BLaER1 (cell line): ENCODE data around the gene ZNF544.
"Not testable (repeated sequence)": the region's sequence is repeated elsewhere in the genome, so short reads cannot be mapped to it uniquely, and the experiment has no call there.

Source experiments
- H3K27ac ChIP-seq: shearing (Covaris generic); formaldehyde crosslinking; 2 replicates; pipeline ENCODE4 v1.8.1; 2022
- H3K27me3 ChIP-seq: shearing (Covaris generic); formaldehyde crosslinking; 2 replicates; pipeline ENCODE4 v1.8.1; 2022
- H3K36me3 ChIP-seq: shearing (Covaris generic); formaldehyde crosslinking; 2 replicates; pipeline ENCODE4 v1.8.1; 2022
- H3K4me1 ChIP-seq: shearing (Covaris generic); formaldehyde crosslinking; 2 replicates; pipeline ENCODE4 v1.8.1; 2022
- H3K4me2 ChIP-seq: shearing (Covaris generic); formaldehyde crosslinking; 2 replicates; pipeline ENCODE4 v1.8.1; 2022
- H3K4me3 ChIP-seq: shearing (Covaris generic); formaldehyde crosslinking; 2 replicates; pipeline ENCODE4 v1.8.1; 2022
- H3K9ac ChIP-seq: shearing (Covaris generic); formaldehyde crosslinking; 2 replicates; pipeline ENCODE4 v1.8.1; 2022
- H3K9me3 ChIP-seq: shearing (Covaris generic); formaldehyde crosslinking; 2 replicates; pipeline ENCODE4 v1.8.1; 2022
- H4K20me1 ChIP-seq: shearing (Covaris generic); formaldehyde crosslinking; 2 replicates; pipeline ENCODE4 v1.8.1; 2022
- Cebpa-rat ChIP-seq: shearing (Covaris generic); IDR thresholded peaks from 2 replicates; pipeline ENCODE4 v1.8.1; 2022

The ZNF544 gene

GRCh38 chr19:58296104-58296503 is 67.4 kb downstream of the ZNF544 start:
- H3K27me3 ChIP-seq: no peaks in the 10 kb centered on the region
- H3K9me3 ChIP-seq: peaks cover 71% of the 10 kb centered on the region
- H3K27ac ChIP-seq: no peak overlapping the region
- H3K4me1 ChIP-seq: no peaks in the 10 kb centered on the region
- peaks cover 100% of the 10 kb centered on the region for H3K36me3 ChIP-seq
- no peak overlapping the region for H3K4me3 ChIP-seq
- H4K20me1 ChIP-seq: peaks cover 44% of the 10 kb centered on the region
- no peak for TF ChIP-seq Cebpa-rat
- no peak overlapping the region for H3K4me2 ChIP-seq
- no peak overlapping the region for H3K9ac ChIP-seq

- H3K4me1 ChIP-seq: peaks cover 8% of the 10 kb centered on the region; the same call in 1 of the 2 replicates
- H3K36me3 ChIP-seq: peaks cover 76% of the 10 kb centered on the region
- no peak overlapping the region for H3K4me3 ChIP-seq
- no peak overlapping the region for H3K9ac ChIP-seq
- no peak overlapping the region for H3K4me2 ChIP-seq
- H3K27ac ChIP-seq: no peak overlapping the region
- H3K27me3 ChIP-seq: no peaks in the 10 kb centered on the region
- peaks cover 78% of the 10 kb centered on the region for H4K20me1 ChIP-seq
- peaks cover 26% of the 10 kb centered on the region for H3K9me3 ChIP-seq
- TF ChIP-seq Cebpa-rat: no peak
Measured at GRCh38 chr19:58300620-58301019, 71.9 kb downstream of the ZNF544 start.

GRCh38 chr19:58304255-58304654 is 75.5 kb downstream of the ZNF544 start:
- no peak overlapping the region for H3K4me3 ChIP-seq
- H3K36me3 ChIP-seq: peaks cover 71% of the 10 kb centered on the region
- peak overlapping the region; percentile 93 for H3K4me2 ChIP-seq
- peaks cover 77% of the 10 kb centered on the region for H4K20me1 ChIP-seq
- no peaks in the 10 kb centered on the region for H3K27me3 ChIP-seq
- no peak overlapping the region for H3K27ac ChIP-seq
- no peaks in the 10 kb centered on the region; the same call in 1 of the 2 replicates for H3K9me3 ChIP-seq
- no peak for TF ChIP-seq Cebpa-rat
- no peak overlapping the region for H3K9ac ChIP-seq
- peaks cover 22% of the 10 kb centered on the region for H3K4me1 ChIP-seq

- Histone ChIP-seq H3K4me3 (peak overlapping the region; percentile 79), H3K9ac (no peak overlapping the region; the same call in 1 of the 2 replicates), H3K9me3 (no peaks in the 10 kb centered on the region; the same call in 1 of the 2 replicates), H3K27me3 (no peaks in the 10 kb centered on the region), H3K27ac (no peak overlapping the region), H4K20me1 (peaks cover 78% of the 10 kb centered on the region), H3K4me2 (peak overlapping the region; percentile 93), H3K36me3 (peaks cover 71% of the 10 kb centered on the region), H3K4me1 (peaks cover 22% of the 10 kb centered on the region)
- no peak for TF ChIP-seq Cebpa-rat
Measured at GRCh38 chr19:58304748-58305064, 76.0 kb downstream of the ZNF544 start.

- Histone ChIP-seq H3K4me3 (peak within 1 kb of the TSS; percentile 79), H3K4me2 (peak within 1 kb of the TSS; percentile 93), H3K9me3 (no peaks in the 10 kb centered on the region; the same call in 1 of the 2 replicates), H3K36me3 (peaks cover 71% of the 10 kb centered on the region), H3K27ac (peak within 1 kb of the TSS; percentile 85), H4K20me1 (peaks cover 77% of the 10 kb centered on the region), H3K4me1 (peaks cover 22% of the 10 kb centered on the region), H3K9ac (peak within 1 kb of the TSS; percentile 87), H3K27me3 (no peaks in the 10 kb centered on the region)
- no peak for TF ChIP-seq Cebpa-rat
Measured at GRCh38 chr19:58305065-58305931, 76.6 kb downstream of the ZNF544 start, which contains the start of gene ERVK3-1. Gene ERVK3-1 (plus strand): TSS chr19:58305377. CDS start chr19:58312169, 6,792 bp downstream.

GRCh38 chr19:58305932-58306323 is 77.2 kb downstream of the ZNF544 start:
- no peaks in the 10 kb centered on the region for H3K27me3 ChIP-seq
- peaks cover 22% of the 10 kb centered on the region for H3K4me1 ChIP-seq
- H3K4me2 ChIP-seq: peak overlapping the region; percentile 93
- H3K4me3 ChIP-seq: peak overlapping the region; percentile 79
- peaks cover 77% of the 10 kb centered on the region for H4K20me1 ChIP-seq
- H3K9me3 ChIP-seq: no peaks in the 10 kb centered on the region; the same call in 1 of the 2 replicates
- H3K27ac ChIP-seq: peak overlapping the region; percentile 85
- no peak for TF ChIP-seq Cebpa-rat
- H3K9ac ChIP-seq: peak overlapping the region; percentile 87
- peaks cover 71% of the 10 kb centered on the region for H3K36me3 ChIP-seq

GRCh38 chr19:58307736-58308135 is 79.0 kb downstream of the ZNF544 start:
- TF ChIP-seq Cebpa-rat: no peak
- Histone ChIP-seq H3K27ac (no peak overlapping the region), H4K20me1 (peaks cover 78% of the 10 kb centered on the region), H3K4me2 (no peak overlapping the region), H3K4me1 (peaks cover 22% of the 10 kb centered on the region), H3K27me3 (no peaks in the 10 kb centered on the region), H3K9ac (no peak overlapping the region), H3K4me3 (no peak overlapping the region), H3K9me3 (no peaks in the 10 kb centered on the region), H3K36me3 (peaks cover 74% of the 10 kb centered on the region)

GRCh38 chr19:58310685-58311084 is 82.0 kb downstream of the ZNF544 start:
- Histone ChIP-seq H3K36me3 (peaks cover 95% of the 10 kb centered on the region), H4K20me1 (peaks cover 83% of the 10 kb centered on the region), H3K4me1 (peaks cover 14% of the 10 kb centered on the region)
- not testable (repeated sequence) for H3K4me2 ChIP-seq, H3K9me3 ChIP-seq, H3K27ac ChIP-seq, H3K4me3 ChIP-seq, H3K9ac ChIP-seq, H3K27me3 ChIP-seq

- Histone ChIP-seq H3K4me3 (no peak overlapping the region), H3K27me3 (no peaks in the 10 kb centered on the region), H3K27ac (no peak overlapping the region), H3K4me2 (no peak overlapping the region), H3K9ac (no peak overlapping the region), H3K9me3 (no peaks in the 10 kb centered on the region), H3K4me1 (peaks cover 9% of the 10 kb centered on the region), H4K20me1 (peaks cover 86% of the 10 kb centered on the region), H3K36me3 (peaks cover 99% of the 10 kb centered on the region)
- TF ChIP-seq Cebpa-rat: no peak
Measured at GRCh38 chr19:58311345-58311865, 82.7 kb downstream of the ZNF544 start.
